RKO (cell line): ENCODE data around the gene EGFL7.

Experiments
- DNase-seq: peaks from one replicate; pipeline ENCODE4 v3.0.0-alpha.2; 2016; ENCODE audit warnings: low spot score

EGFL7 gene

DNA sequence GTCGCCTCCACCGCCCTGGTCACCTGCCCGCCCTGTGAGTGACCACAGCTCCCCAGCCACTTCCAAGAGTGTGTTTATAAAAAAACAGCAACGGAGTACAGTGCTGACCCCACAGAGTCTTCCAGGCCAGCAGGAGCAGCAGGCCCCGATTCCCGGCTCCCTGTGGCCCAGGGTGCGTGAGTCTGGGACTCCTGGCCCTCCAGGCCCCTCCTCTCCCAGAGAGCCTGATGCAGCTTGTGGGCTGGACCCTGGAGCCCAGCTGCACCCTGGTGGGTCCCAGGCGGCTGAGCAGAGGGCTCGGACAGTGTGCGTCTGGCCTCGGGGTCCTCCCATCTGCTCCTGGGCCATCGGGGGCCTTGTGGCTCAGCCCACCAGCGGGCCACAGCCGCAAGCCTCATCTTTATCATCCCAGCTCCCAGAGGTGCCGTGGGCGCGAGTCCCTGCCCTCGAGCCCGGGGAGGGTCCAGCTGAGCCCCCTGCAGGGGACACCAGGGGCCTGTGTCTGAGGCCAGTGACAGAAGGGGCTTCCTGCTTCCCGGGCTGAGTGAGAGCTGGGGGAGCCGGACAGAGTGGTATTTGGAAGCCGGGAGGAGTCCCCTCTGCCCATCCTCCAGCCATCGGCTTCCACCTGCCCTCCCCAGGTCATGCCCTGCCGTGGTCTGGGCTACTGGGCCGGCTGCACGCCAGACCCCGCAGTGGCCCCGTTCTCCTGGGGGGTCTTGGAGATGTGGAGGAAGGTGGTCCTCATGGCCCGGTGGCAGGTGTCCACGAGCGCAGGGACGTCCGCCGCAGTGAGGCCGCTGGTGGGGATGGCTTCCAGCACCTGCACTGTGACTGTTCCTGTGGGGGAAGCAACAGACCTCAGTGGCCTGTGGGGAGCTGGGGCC lies 10.6 kb downstream of the EGFL7 start:
- no peak for DNase-seq

DNA sequence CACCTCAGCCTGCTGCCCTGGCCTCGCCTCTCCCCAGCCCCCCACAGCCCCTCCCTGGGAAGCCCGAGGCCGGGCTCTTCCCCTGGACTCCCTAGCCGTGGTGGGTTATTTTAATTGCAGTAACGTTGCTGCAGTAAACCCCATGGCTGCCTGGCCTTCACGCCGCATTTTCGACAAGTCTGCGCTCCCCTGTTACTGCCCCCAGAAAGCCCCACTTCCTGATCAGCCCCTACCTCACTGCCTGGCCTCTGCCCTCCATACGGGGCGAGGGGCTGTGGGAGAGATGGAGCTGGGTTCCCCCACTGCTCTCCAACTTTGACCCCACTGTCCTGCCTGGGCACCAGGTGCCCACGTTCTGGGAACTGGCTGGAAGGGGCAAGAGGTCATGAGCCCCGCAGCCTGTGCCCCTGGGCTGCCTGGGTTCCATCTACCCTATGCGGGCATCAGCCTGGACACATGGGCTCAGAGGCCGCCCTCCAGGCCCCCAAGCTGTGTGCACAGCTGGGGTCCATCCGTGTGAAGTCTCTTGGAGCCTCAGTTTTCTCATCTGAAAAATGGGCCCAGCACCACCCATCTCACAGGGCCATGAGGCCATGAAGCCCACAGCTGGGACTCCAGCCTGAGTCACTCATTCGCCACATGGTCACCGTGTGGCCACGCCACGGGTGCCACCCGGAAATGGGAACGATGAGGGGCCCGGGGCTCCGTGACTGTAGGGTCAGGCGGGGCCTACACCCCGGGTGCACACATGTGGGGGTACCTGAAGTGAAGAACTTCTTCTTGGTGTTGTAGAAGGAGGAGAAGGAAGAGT lies 11.5 kb downstream of the EGFL7 start:
- DNase-seq: no peak

DNA sequence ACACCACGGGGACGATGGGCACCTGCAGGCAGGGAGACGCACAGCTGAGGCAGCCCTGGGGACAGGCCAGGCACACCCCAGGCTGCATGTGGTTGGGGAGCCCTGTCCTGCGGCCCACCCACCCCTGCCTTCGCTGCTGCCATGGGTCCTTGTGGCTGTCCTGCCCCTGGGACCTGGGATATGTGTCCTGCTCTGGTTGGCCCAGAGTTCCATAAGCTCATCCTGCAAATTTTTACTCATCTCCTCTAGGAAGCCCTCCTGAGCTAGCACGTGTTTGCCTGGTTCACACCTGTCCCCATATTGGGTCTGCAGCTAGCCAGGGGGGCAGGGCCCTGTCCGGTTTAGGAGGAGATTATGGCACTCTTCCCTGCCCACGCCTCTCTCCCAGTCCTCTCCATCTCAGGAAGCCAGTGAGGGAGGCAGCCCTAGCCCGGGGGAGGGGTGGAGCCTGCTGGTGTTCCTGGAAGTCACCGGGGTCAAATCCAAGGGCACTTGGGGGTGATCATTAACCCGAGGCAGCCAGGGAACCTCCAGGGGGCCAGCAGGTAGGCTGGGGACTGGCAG lies 12.2 kb downstream of the EGFL7 start:
- DNase-seq: no peak

- no peak for DNase-seq
Measured at GRCh38 chr9:136675477-136676296, 13.0 kb downstream of the EGFL7 start.

GRCh38 chr9:136676297-136676794 lies 13.6 kb downstream of the EGFL7 start:
- no peak for DNase-seq

DNA sequence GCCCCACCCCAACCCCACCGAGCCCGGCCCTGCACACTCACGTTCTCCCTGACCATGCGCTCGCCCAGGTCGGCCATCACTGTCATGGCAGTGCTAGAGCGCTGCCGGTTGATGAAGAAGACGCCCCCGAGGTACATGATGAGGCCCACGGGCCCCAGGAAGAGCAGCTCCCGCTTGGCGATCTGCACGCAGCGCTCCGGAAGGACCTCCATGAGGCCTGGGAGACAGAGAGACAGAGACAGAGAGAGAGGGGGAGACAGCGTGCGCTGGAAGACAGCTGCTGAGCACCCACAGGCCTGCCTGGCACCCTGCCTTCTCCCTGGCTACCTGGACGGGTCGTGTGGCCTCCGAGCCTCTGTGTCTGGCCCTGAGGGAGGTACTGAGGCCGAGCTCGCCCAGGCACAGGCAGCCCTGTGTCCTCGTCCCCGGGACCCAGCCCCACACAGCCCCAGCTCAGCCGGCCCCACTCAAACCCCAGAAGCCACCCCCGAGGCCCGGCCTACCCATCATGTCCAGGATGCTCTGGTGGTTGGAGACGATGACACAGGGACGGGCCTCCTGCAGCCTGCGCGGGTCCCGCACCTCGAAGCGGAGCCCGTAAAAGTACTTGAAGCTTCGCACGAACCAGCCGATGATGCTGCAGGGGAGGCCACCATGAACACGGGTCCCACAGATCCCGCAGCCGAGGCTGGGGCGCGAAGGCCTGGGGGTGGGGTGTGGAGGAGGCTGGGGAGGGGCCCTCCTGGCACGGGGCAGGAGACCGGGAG lies 14.4 kb downstream of the EGFL7 start:
- DNase-seq: no peak

GRCh38 chr9:136678034-136678433 lies 15.3 kb downstream of the EGFL7 start:
- DNase-seq: no peak

- no peak for DNase-seq
Measured at GRCh38 chr9:136678624-136679023, 15.9 kb downstream of the EGFL7 start.

GRCh38 chr9:136679431-136679941 lies 16.8 kb downstream of the EGFL7 start:
- DNase-seq: no peak

GRCh38 chr9:136681029-136681428 lies 18.3 kb downstream of the EGFL7 start:
- no peak for DNase-seq

GRCh38 chr9:136681945-136682699 lies 19.4 kb downstream of the EGFL7 start:
- no peak for DNase-seq

- DNase-seq: no peak
Measured at GRCh38 chr9:136682710-136683109, 20.0 kb downstream of the EGFL7 start.

GRCh38 chr9:136683173-136683745 lies 20.5 kb downstream of the EGFL7 start:
- no peak for DNase-seq

- DNase-seq: no peak
Measured at GRCh38 chr9:136683755-136684154, 21.0 kb downstream of the EGFL7 start.

DNA sequence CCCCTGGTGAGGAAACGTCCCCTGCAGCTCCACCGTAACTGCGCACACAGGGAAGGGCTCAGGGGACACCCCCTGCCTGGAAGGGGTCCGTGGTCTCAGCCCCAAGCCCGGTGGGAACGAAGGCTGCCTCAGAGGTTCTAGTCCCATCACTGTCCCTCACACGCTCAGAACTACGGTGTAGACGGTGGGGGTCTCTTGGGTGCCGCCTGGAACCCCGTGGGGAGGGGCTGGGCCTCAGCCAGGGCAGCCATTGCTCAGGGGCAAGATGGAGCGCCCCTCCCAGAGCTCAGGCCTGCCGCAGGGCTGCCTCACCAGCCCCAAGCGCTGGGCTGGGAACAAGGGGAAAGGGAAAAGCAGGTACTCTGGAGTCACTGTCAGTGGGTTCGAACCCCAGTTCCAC lies 21.6 kb downstream of the EGFL7 start:
- DNase-seq: no peak

DNA sequence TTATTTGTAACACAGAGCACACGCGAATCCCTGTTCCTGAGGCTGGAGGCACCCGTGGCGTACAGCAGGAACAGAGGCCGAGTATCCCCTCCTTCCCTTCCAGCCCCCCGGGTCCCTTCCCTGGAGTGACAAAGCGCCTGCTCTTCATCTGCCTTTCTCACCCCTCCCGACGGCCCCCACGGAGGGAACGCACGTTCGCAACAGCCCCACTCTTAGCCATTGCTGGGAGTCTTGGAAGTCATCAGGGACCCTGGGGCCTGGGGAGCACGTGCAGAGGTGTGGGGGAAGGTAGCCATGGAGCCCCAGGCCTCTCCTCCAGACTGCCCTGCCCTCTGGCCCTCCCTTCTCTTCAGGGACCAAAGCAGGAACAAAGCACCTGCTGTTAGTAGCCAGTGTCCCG lies 22.1 kb downstream of the EGFL7 start:
- no peak for DNase-seq

DNA sequence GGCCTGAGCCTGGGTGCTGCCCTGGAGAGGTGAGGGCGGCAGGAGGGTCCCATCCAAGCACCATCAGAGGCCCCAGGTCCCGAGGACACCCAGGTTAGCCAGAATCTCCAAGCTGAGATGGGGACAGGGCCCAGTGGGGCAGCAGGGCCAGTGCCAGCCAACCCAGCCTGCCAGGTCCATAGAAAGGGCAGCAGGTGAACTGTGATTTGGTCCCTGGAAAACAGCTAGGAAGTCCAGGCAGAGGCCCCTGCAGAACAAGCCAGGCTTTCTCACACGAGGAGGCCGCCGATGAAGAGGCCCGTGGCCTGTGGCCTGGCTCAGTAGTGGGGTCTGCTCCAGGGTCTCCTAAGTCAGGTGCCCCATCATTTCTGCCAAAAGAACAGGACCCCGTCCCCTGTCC lies 22.5 kb downstream of the EGFL7 start:
- DNase-seq: no peak

GRCh38 chr9:136685790-136686533 lies 23.2 kb downstream of the EGFL7 start:
- peak; percentile 51 for DNase-seq

- DNase-seq: no peak
Measured at GRCh38 chr9:136686534-136686793, 23.7 kb downstream of the EGFL7 start.
